CD14-positive monocyte (primary cell): Measurements from ENCODE around the gene MINDY3. TPM values are rescaled to one million over a fixed set of nuclear protein-coding genes. Genes with fewer than 3 reads are reported as not detected.

Experiments used
- DNase-seq, 3 donors: peaks; one replicate each; pipeline ENCODE4 v3.0.0-alpha.2; 2011 to 2022
- H2AFZ ChIP-seq: 2 replicates; pipeline ENCODE4 v1.6.0; 2012; ENCODE audit warnings: mild to moderate bottlenecking, low read depth, low read length, inconsistent platforms; ENCODE audit not compliant: insufficient read depth, poor library complexity, severe bottlenecking
- H3K27ac ChIP-seq, 2 donors: 1 replicate in 1 of 2; 2 replicates in 1 of 2; pipeline ENCODE4 v1.5.1; 2012 to 2013; ENCODE audit warnings: low read length in 2 of 2, control low read depth in 1 of 2, inconsistent platforms in 1 of 2, low read depth in 1 of 2, mild to moderate bottlenecking in 1 of 2
- H3K27me3 ChIP-seq, 2 donors: one replicate each; pipeline versions ENCODE4 v1.6.0 to v1.6.1; 2011 to 2013; ENCODE audit warnings: low read length in 2 of 2; ENCODE audit not compliant: control insufficient read depth in 2 of 2, insufficient read depth in 2 of 2
- H3K36me3 ChIP-seq, 2 donors: replicated peaks in 1 of 2; 1 replicate in 1 of 2; 2 replicates in 1 of 2; pipeline versions ENCODE4 v1.5.1 to v1.6.1; 2012 to 2013; ENCODE audit warnings: low read length in 2 of 2, control low read depth in 1 of 2, inconsistent platforms in 1 of 2, mild to moderate bottlenecking in 1 of 2; ENCODE audit not compliant: insufficient read depth in 2 of 2, control insufficient read depth in 1 of 2
- H3K4me1 ChIP-seq, 2 donors: 1 replicate in 1 of 2; 2 replicates in 1 of 2; pipeline versions ENCODE4 v1.5.1 to v1.6.1; 2012 to 2013; ENCODE audit warnings: low read length in 2 of 2, control low read depth in 1 of 2, inconsistent platforms in 1 of 2, mild to moderate bottlenecking in 1 of 2, moderate library complexity in 1 of 2; ENCODE audit not compliant: insufficient read depth in 2 of 2, control insufficient read depth in 1 of 2
- H3K4me2 ChIP-seq: replicated peaks from 2 replicates; pipeline ENCODE3; 2012; ENCODE audit warnings: low read length, moderate library complexity, mild to moderate bottlenecking; ENCODE audit not compliant: poor library complexity, severe bottlenecking; ENCODE audit errors: extremely low read depth
- H3K4me3 ChIP-seq, 3 experiments: fragments of 200-600 bp in 1 of 3; sonication (generic) in 1 of 3; replicated peaks in 1 of 3; 1 replicate in 2 of 3; 2 replicates in 1 of 3; pipeline ENCODE4 v1.5.1; 2011 to 2013; ENCODE audit warnings: low read length in 3 of 3, mild to moderate bottlenecking in 3 of 3, control low read depth in 2 of 3, low read depth in 2 of 3, inconsistent platforms in 1 of 3, moderate library complexity in 1 of 3
- H3K79me2 ChIP-seq: 2 replicates; pipeline ENCODE4 v1.6.0; 2012; ENCODE audit warnings: mild to moderate bottlenecking, control low read depth, inconsistent platforms, low read length, moderate library complexity; ENCODE audit not compliant: insufficient read depth
- H3K9ac ChIP-seq: 2 replicates; pipeline ENCODE4 v1.6.0; 2017; ENCODE audit warnings: low read length, mild to moderate bottlenecking; ENCODE audit not compliant: insufficient read depth, poor library complexity, severe bottlenecking
- H3K9me3 ChIP-seq, 2 donors: replicated peaks in 1 of 2; 1 replicate in 1 of 2; 2 replicates in 1 of 2; pipeline versions ENCODE4 v1.5.1 to v1.6.1; 2012 to 2013; ENCODE audit warnings: low read length in 2 of 2, control low read depth in 1 of 2; ENCODE audit not compliant: control insufficient read depth in 1 of 2, insufficient read depth in 1 of 2
- H4K20me1 ChIP-seq: 2 replicates; pipeline ENCODE4 v1.6.0; 2012; ENCODE audit warnings: mild to moderate bottlenecking, low read length, control low read depth, moderate library complexity; ENCODE audit not compliant: insufficient read depth
- H3K27ac Mint-ChIP-seq, 7 donors: one replicate each; pipeline ENCODE4 v1.8.0; 2020; ENCODE audit warnings: mild to moderate bottlenecking in 7 of 7, mixed read lengths in 7 of 7, moderate library complexity in 6 of 7, inconsistent platforms in 2 of 7
- H3K27me3 Mint-ChIP-seq, 3 donors: one replicate each; pipeline ENCODE4 v1.8.0; 2021 to 2022; ENCODE audit warnings: low read depth in 3 of 3, mild to moderate bottlenecking in 3 of 3, mixed read lengths in 3 of 3, moderate library complexity in 3 of 3, inconsistent platforms in 1 of 3
- H3K36me3 Mint-ChIP-seq, 2 donors: one replicate each; pipeline ENCODE4 v1.8.0; 2020; ENCODE audit warnings: mixed read lengths in 2 of 2, inconsistent platforms in 1 of 2, mild to moderate bottlenecking in 1 of 2
- H3K4me1 Mint-ChIP-seq: one replicate; pipeline ENCODE4 v1.8.0; 2020; ENCODE audit warnings: mild to moderate bottlenecking, mixed read lengths
- H3K4me3 Mint-ChIP-seq, 2 donors: one replicate each; pipeline ENCODE4 v1.8.0; 2020; ENCODE audit warnings: mild to moderate bottlenecking in 2 of 2, mixed read lengths in 2 of 2, moderate library complexity in 1 of 2
- H3K9me3 Mint-ChIP-seq, 7 donors: one replicate each; pipeline ENCODE4 v1.8.0; 2020 to 2022; ENCODE audit warnings: mixed read lengths in 7 of 7, mild to moderate bottlenecking in 6 of 7, moderate library complexity in 6 of 7, inconsistent platforms in 2 of 7
- CTCF ChIP-seq: fragments of 200-600 bp; IDR thresholded peaks from one replicate; pipeline ENCODE4 v1.8.0; 2022; ENCODE audit warnings: antibody characterized with exemption, mild to moderate bottlenecking
- WGBS: methylation state at CpG from one replicate; pipeline ENCODE4 v1.1.5; 2013; ENCODE audit warnings: missing lambda C conversion rate; ENCODE audit not compliant: insufficient coverage; 5-methylcytosine and 5-hydroxymethylcytosine counted together
- intact Hi-C, 2 donors: fragments of 100-400 bp; cut with micrococcal nuclease; formaldehyde crosslinking; loops; one replicate each; pipeline versions ENCODE4 v1.15.0 to v1.15.1; 2023
- polyA plus RNA-seq, 3 donors: library from polyadenylated mRNA; depleted of rRNA in 1 of 3; unstranded in 2 of 3; stranded (reverse) in 1 of 3; fragments of 300-500 nt in 2 of 3; fragments of >200 nt in 1 of 3; fragmentation: Illumina TruSeq in 2 of 3; gene quantifications; 1 replicate in 2 of 3; 2 replicates in 1 of 3; pipeline ENCODE4 v1.2.3, GENCODE V29; 2012 to 2021

The MINDY3 gene
- polyA plus RNA-seq, 3 donors = 2.4 to 14.8 (median 4.4) TPM

GRCh38 chr10:15748126-15748525, 112.2 kb downstream of the MINDY3 start:
- no peak overlapping the region for H3K4me3 Mint-ChIP-seq
- H3K4me1 Mint-ChIP-seq = no peaks in the 10 kb centered on the region
- no peaks in the 10 kb centered on the region for H3K9me3 ChIP-seq
- intact Hi-C loops = no loop called here
- H3K79me2 ChIP-seq = no peaks in the 10 kb centered on the region
- no peak for TF ChIP-seq CTCF
- H3K36me3 Mint-ChIP-seq = no peaks in the 10 kb centered on the region
- H3K27ac Mint-ChIP-seq = no peak overlapping the region
- H3K27ac ChIP-seq = no peak overlapping the region
- no peak overlapping the region for H2AFZ ChIP-seq
- H3K9ac ChIP-seq = no peak overlapping the region
- H4K20me1 ChIP-seq = no peaks in the 10 kb centered on the region
- peaks cover 0 to 1% (median 0%) of the 10 kb centered on the region in 7 donors for H3K9me3 Mint-ChIP-seq
- no peak overlapping the region for H3K4me2 ChIP-seq
- H3K27me3 Mint-ChIP-seq = peaks cover 0 to 10% (median 7%) of the 10 kb centered on the region in 3 donors
- H3K4me3 ChIP-seq = no peak overlapping the region
- no CpG with 5 or more reads among the region's 3 CpGs for WGBS
- H3K4me1 ChIP-seq = no peaks in the 10 kb centered on the region
- no peaks in the 10 kb centered on the region for H3K36me3 ChIP-seq
- H3K27me3 ChIP-seq = no peaks in the 10 kb centered on the region
- DNase-seq = no peak

DNA sequence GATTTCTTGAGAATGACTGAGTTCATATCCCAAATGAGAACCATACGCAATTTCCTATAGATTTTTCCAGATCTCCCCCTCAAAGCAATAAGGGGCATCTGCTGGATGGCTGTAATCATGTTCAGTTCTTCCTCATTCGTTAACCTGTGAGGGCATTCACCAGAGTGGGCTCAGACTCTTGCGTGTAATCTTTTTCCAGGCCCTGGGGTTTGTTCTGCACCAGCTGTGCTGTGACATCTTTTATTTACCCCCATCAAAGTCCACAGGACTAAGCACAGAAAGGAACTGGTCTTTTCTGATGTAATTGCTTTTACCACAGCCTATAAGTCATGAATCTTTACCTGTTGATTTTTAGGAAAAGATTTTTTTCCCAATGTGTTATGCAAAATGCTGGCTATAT, 112.7 kb downstream of the MINDY3 start:
- Histone ChIP-seq H3K27ac (no peak overlapping the region), H3K9me3 (no peaks in the 10 kb centered on the region), H3K36me3 (no peaks in the 10 kb centered on the region), H3K4me2 (no peak overlapping the region), H3K4me3 (no peak overlapping the region), H3K4me1 (no peaks in the 10 kb centered on the region), H3K79me2 (no peaks in the 10 kb centered on the region), H3K9ac (no peak overlapping the region), H3K27me3 (no peaks in the 10 kb centered on the region), H4K20me1 (no peaks in the 10 kb centered on the region), H2AFZ (no peak overlapping the region)
- no peak for DNase-seq
- 100% methylated on average over 1 of the region's 3 CpGs for WGBS
- H3K27me3 Mint-ChIP-seq = peaks cover 0 to 10% (median 7%) of the 10 kb centered on the region in 3 donors
- H3K4me3 Mint-ChIP-seq = no peak overlapping the region
- no peak overlapping the region for H3K27ac Mint-ChIP-seq
- intact Hi-C loops = no loop called here
- H3K36me3 Mint-ChIP-seq = no peaks in the 10 kb centered on the region
- peaks cover 0 to 1% (median 0%) of the 10 kb centered on the region in 7 donors for H3K9me3 Mint-ChIP-seq
- H3K4me1 Mint-ChIP-seq = no peaks in the 10 kb centered on the region
- TF ChIP-seq CTCF = no peak
